Measurements from ENCODE around the gene METTL26.

Gene METTL26

DNA sequence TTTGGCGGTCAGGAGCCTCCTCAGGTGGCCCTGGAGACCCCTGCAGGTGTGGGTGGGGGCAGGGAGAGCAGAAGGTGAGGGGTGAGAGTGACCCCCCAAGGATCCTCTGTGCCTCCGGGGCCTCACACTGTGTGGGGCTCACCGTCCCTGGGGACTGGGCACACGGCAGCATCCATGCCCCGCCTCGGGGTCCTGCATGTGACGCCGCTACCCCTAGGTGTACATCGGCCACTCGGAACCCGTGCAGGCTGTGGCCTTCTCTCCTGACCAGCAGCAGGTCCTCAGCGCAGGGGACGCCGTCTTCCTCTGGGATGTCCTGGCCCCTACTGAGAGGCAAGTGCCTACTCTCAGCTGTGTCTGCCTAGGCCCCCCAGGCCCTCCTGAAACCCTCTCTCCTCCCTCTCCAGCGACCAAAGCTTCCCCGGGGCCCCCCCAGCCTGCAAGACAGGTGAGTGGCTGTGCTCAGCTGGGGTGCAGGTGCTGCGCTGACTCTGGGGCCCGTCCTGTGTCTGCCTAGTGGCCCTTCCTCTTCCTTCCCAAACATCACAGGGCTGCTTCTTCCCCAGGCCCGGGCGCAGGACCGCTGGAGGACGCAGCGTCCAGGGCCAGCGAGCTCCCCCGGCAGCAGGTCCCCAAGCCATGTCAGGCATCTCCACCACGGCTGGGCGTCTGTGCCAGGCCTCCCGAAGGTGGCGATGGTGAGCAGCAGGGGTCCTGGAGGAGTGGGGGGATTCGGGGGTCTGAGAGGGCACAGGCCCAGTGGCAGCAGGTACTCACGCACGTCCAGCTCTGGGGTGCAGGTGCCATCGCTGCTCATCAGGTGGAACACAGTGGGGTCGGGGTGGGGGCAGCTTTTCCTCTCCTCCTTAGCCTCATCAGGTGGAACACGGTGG, 22.8 kb upstream of the METTL26 start:
- no peak for DNase-seq

GRCh38 chr16:657487-657886, 21.4 kb upstream of the METTL26 start:
- DNase-seq, result no peak

DNA sequence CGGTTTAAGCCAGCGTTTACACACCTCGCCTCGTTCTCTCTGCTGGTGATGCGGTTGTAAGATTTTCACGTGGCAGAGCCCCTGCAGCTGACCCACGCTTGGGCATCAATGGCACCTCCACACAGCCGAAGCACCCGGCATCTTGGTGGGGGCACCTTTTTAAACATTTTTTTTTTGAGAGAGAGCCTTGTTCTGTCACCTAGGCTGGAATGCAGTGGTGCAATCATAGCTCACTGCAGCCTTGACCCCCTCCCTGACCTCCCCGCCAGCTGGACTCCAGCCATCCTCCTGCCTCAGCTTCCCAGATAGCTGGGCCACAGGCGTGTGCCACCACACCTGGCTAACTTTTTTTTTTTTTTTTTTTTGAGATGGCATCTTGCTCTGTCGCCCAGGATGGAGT, 17.9 kb upstream of the METTL26 start:
- no peak for DNase-seq

- no peak for DNase-seq
These were observed 16.6 kb upstream of the METTL26 start for GRCh38 chr16:652454-653305.

DNA sequence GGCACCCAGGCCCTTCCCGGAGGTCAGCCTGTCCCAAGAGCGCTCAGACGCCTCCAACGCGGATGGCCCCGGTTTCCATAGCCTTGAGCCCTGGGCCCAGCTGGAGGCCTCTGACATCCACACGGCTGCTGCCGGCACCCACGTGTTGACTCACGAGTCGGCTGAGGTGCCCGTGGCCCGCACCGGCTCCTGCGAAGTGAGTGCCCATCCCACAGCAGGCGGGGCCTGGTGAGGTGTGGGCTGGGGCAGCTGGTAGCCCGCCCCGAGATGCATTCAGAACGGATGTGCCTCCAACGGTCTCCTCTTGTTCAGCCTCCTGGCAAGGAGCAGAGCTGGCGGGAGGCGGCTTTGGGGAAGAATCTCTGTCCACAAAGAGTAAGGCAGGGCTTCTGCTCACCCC, 15.7 kb upstream of the METTL26 start:
- no peak for DNase-seq

DNA sequence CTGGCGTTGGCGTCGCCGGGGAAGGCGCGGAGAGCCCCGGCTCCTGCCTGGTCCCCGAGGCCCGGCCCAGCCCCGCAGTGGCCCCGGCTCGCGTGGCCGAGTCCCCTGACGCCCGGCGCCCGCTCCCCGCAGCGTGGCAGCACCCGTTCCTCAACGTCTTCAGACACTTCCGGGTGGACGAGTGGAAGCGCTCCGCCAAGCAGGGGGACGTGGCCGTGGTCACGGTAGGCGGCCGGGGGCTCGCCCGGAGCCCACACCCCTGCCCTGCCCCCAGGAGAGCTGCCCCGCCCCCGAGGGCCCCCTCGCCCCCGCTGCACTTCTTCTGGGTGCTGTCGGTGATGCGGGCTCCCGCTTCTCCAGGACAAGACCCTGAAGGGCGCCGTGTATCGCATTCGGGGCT, 13.5 kb upstream of the METTL26 start:
- peak; percentile 38 for DNase-seq

DNA sequence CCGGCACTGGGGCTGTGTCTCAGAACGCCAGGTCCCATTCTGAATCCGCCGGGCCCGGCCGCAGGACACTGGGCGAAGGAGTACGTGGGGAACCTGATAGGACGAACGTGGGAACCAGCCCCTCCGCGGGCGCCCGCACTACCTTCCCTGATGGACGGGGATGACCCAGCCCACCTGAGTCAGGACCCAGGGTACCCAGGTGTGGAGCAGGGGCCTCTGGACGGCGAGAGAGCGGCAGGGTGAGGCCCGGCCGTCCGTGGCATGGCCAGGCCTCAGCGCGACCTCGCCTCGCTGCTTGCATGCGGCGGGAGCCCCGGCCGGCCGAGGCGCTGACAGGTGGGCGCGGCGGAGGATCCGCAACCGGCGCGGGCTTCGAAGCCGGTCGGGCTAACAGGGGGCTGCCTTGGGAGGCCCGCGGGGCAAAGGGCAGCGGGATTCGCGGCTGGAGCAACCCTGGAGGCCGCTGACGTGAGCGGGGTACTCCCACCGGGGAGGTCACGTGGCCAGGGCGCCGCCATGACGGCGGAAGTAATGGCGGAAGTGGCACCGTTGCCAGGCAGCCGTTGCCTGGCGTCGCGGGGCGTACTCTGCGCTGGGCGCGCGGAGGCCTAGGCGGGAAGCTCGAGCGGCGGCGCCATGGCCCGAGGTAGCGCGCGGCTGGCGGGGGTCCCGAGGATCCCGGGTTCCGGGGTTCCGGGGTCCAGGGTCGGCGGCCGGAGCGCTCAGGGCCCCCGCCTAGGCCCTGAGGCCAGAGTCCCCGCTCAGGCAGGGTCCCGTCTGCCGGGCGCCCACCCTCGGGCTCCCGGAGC, 12.9 kb upstream of the METTL26 start, which contains the start of gene WDR90:
Gene WDR90, plus strand, starts transcription at position 585 of the 809 bp plus-strand sequence. Its CDS starts 52 bp downstream, at position 637.
- peak; percentile 91 for DNase-seq

DNA sequence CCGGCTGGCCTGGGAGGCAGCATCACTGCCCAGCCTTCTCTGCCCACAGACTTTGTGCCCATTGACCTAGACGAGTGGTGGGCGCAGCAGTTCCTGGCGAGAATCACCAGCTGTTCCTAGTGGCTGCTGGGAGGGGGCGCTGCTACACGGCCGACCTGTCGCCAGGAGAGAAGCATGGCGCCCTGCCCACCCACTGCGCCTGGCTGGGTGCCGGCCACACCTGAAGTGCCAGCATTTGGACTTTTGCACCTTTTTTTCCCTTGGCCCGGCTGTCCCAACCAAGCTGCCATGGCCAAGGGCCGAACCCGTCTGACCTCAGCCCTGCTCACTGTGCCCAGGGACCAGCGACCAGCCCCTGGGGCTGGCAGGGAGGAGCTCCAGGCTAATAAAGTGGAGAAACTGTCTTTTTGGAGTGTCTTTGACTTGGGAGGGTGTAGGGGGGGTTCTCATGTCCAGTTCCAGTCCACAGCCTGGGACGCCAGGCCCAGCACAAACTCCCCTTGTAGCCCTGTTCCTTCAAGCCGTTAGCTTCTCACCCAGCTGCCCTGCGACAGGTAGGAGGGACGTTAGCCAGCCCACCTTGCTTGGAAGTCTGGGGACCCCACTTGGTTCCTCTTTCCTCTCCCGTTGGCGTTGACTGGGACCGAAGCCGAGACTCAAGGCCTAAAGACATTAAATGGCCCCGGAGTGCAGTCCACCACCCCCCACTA, 12.1 kb upstream of the METTL26 start:
- DNase-seq, result no peak

DNA sequence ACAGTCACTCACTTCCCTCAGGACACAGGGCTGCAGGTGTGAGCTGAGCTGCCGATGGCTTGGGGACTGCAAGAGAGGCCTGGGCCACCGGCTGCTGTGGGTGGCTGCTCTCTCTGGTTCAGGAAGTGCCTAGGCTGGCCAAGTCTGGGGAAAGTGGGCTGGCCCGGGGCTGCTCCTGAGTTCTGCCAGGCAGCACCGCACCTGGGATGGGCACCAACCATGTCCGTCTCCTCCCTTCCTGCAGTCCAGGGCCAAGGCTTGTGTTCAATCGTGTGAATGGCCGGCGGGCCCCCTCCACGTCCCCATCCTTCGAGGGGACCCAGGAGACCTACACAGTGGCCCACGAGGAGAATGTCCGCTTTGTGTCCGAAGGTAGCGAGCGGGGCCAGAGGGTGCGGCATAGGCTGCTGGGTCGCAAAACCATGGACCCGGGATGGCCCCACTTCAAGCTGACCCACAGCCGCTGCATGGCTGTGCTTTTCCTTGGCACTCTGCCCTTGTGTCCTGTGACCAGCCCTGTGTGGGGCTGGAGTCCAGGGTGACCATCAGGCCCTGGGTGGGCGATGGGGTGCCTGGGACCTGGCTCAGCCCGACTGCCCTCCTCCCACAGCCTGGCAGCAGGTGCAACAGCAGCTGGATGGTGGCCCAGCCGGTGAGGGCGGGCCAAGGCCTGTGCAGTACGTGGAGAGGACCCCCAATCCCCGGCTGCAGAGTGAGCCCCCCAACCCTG, 11.2 kb upstream of the METTL26 start:
- DNase-seq, result no peak

DNA sequence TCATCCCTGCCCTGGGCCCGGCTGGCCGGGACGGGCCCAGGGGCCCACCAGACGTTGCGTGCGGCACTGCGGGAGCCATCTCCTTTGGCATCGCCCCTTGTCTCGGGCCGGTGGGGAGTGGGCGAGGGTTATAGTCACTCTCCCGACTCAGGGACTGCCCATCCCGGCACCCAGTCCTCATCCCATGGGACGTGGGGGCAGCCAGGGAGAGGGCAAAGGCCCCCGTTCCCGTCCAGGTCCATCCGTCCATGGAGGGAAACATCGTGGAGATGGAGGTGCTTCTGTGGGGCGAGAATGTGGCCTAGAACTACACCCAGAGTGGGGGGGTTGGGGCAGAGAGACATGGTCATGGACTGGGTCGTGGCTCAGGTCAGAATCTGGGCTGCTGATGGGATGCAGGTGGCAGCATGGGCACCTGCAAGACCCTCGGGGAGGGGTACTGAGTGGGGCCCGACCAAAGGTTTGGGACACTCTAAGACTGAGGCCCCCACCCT, 10.6 kb upstream of the METTL26 start:
- DNase-seq, result no peak

DNA sequence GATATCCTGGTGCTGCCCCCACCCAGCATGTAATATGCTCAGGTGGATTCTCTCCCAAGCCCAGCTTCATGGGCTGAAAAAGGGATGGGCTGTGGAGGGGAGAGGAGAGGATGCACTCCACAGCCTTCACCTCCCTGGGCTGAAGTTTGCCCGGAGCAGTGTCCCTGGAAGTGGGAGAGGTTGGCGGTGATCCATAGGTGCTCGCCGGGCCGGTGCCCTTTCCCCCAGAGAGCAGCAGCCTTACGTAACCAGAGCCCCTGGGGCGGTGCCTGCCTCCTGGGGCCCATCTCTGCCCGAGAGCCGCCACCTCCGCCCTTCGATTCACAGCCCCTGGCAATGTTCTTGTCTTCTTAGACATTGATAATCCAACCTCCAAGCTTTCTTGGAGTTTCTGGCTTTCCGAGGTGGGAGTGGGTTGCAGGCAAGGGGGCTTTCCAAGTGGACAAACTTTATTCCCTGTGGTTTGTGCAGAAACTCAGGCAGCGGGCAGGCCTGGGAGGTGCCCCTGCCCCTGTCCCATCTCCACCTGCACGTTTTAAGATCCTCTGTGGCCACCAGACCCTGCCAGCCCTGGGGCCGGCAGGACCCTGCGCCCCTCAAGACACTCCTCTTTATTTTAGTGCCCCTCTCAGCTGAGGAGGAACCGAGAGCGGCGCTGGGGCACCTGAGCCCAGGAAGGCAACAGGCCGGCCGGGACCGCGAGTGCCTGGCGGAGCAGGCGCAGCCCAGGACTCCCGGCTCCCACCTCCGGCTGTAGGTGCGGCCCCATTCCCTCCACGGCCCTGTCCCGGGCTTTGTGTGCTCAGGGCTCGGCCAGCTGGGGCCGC, 10.0 kb upstream of the METTL26 start:
- DNase-seq, result no peak

GRCh38 chr16:644556-644955, 8.5 kb upstream of the METTL26 start:
- DNase-seq, result no peak

GRCh38 chr16:643050-643368, 6.9 kb upstream of the METTL26 start:
- no peak for DNase-seq

DNA sequence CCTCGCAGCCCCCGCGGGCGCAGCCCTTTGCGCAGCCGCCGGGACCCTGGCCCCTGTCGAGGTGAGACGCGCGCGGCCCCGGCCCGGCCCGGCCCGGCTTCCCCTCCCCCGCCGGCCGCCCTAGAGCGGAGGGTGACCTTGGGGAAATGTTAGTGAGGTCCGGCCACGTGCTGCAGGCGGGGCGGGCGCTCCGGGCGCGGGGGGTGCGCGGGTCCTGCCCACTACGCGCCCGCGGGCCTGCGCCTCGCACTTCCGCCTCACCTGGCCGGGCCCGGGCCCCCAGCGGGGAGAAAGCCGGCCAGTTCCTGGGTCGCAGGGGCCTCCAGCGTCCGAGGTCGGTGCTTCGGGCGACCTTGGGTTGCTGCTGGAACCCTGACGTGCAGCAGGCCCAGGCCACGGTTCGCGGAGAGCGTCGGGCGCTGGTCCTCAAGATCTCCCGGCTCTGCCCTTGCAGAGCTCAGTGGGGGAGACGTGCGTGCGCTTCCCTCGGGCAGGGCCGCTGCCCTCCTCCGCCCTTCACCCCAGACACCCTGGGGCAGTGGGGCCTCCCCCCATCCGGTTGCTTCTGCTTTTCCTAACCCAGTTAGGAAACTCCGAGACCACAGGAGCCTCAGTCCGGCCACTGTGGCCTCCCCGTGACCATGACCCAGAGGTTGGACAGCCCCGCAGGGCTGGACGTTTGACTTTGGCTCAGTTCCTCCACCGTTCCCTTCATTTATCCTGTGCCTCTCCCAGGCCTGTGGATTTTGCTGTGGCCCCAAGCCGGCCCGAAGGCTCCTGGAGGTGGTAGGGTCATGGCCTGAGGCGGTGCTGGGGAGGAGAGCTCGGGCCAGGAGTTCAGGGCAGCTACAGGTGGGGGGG, 6.3 kb upstream of the METTL26 start:
- peak; percentile 40 for DNase-seq

- DNase-seq, result peak; percentile 83
These were observed 5.5 kb upstream of the METTL26 start, which contains the start of gene MCRIP2 for GRCh38 chr16:641326-642188. Gene MCRIP2 (plus strand): TSS chr16:641828. CDS start chr16:641992, 164 bp downstream.

- no peak for DNase-seq
These were observed 4.5 kb upstream of the METTL26 start for GRCh38 chr16:640614-641013.

GRCh38 chr16:638836-639235, 2.7 kb upstream of the METTL26 start:
- no peak for DNase-seq

- DNase-seq, result no peak
These were observed 2.0 kb upstream of the METTL26 start for GRCh38 chr16:638034-638543.

All from EL (cell line).